Endothelial cell of coronary artery (primary cell): ENCODE results near the gene SREBF1. TPM values are rescaled to one million over a fixed set of nuclear protein-coding genes. Genes with fewer than 3 reads are reported as not detected.

Source experiments
- total RNA-seq: library from RNA; depleted of rRNA; stranded (reverse); fragments of >200 nt; gene quantifications from 2 replicates; pipeline ENCODE4 v1.2.3, GENCODE V29; 2014

SREBF1 gene
- total RNA-seq: 22.4 and 23.0 TPM in 2 replicates

GRCh38 chr17:17836818-17837379, at the start of gene SREBF1:
TSS of gene SREBF1 (minus strand) at chr17:17836986. CDS start at chr17:17836817, 169 bp downstream.

Other genes starting within 250 kb of the SREBF1 start
- gene PEMT, start 245.3 kb downstream of the SREBF1 start, total RNA-seq: 17.1 and 20.9 TPM in 2 replicates
- 7.2 and 12.7 TPM in 2 replicates for gene RAI1, start 155.5 kb downstream of the SREBF1 start, total RNA-seq
- gene TOM1L2, start 135.4 kb upstream of the SREBF1 start, total RNA-seq: 15.9 and 28.1 TPM in 2 replicates
- 1.3 and 1.5 TPM in 2 replicates for gene DRC3, start 135.9 kb upstream of the SREBF1 start, total RNA-seq
- 16.6 and 17.5 TPM in 2 replicates for gene ATPAF2, start 202.2 kb upstream of the SREBF1 start, total RNA-seq
- gene GID4, start 202.4 kb upstream of the SREBF1 start, total RNA-seq: 4.8 and 6.7 TPM in 2 replicates